OCI-LY7 (cell line): ENCODE measurements around the gene CHI3L2. TPM values are rescaled to one million over a fixed set of nuclear protein-coding genes. Genes with fewer than 3 reads are reported as not detected.

Experiments
- BruUV-seq: library from RNA; stranded (reverse); fragments of 400-500 nt; replicated peaks from 2 replicates; lab custom pipeline; 2021; lab: Mats Ljungman, UMichigan
- CTCF ChIA-PET: fragments of 300-600 bp; sonication (Branson Sonifier 250); formaldehyde crosslinking; loops from one replicate; lab custom pipeline; 2022; ENCODE audit warnings: antibody characterized with exemption; ENCODE audit not compliant: unreplicated experiment; lab: Charles Lee
- POLR2A ChIA-PET: fragments of 300-600 bp; sonication (Branson Sonifier 250); formaldehyde crosslinking; loops from one replicate; lab custom pipeline; 2022; ENCODE audit warnings: antibody characterized with exemption; lab: Charles Lee
- DNase-seq: peaks from one replicate; pipeline ENCODE4 v3.0.0-alpha.2; 2015; ENCODE audit warnings: low spot score
- H2AFZ ChIP-seq: fragments of 200-600 bp; sonication (generic), shearing (Covaris generic); 2 replicates; pipeline ENCODE4 v1.6.1; 2014; ENCODE audit warnings: mild to moderate bottlenecking, antibody characterized with exemption, low read length, moderate library complexity
- H3K27ac ChIP-seq: fragments of 200-600 bp; sonication (generic); 2 replicates; pipeline ENCODE4 v1.5.1; 2014; ENCODE audit warnings: mixed run types, low read depth, mild to moderate bottlenecking, moderate library complexity, low read length, inconsistent platforms; ENCODE audit not compliant: poor library complexity, severe bottlenecking
- H3K36me3 ChIP-seq: fragments of 200-600 bp; sonication (generic); 2 replicates; pipeline ENCODE4 v1.6.1; 2014; ENCODE audit warnings: mild to moderate bottlenecking, antibody characterized with exemption, low read length, moderate library complexity, mixed read lengths; ENCODE audit not compliant: insufficient read depth
- H3K4me1 ChIP-seq: fragments of 200-600 bp; sonication (generic); 2 replicates; pipeline ENCODE4 v1.5.1; 2014; ENCODE audit warnings: mild to moderate bottlenecking, low read length; ENCODE audit not compliant: insufficient read depth, poor library complexity, severe bottlenecking
- H3K4me2 ChIP-seq: fragments of 200-600 bp; sonication (generic); 2 replicates; pipeline ENCODE4 v1.6.1; 2014; ENCODE audit warnings: mild to moderate bottlenecking, low read length
- H3K4me3 ChIP-seq: fragments of 200-600 bp; sonication (generic); 2 replicates; pipeline ENCODE4 v1.5.1; 2014; ENCODE audit warnings: mild to moderate bottlenecking, low read depth, low read length; ENCODE audit not compliant: poor library complexity, severe bottlenecking
- H3K79me2 ChIP-seq: fragments of 200-600 bp; sonication (generic); 2 replicates; pipeline ENCODE4 v1.6.1; 2016; ENCODE audit warnings: low read depth, mild to moderate bottlenecking, low read length, moderate library complexity, mixed read lengths; ENCODE audit not compliant: insufficient read depth
- H3K9me2 ChIP-seq: fragments of 200-600 bp; sonication (generic); 2 replicates; pipeline ENCODE4 v1.6.1; 2016; ENCODE audit warnings: mild to moderate bottlenecking, low read length, mixed read lengths; ENCODE audit not compliant: insufficient read depth
- H3K9me3 ChIP-seq: fragments of 200-600 bp; sonication (generic); 2 replicates; pipeline ENCODE4 v1.6.1; 2014; ENCODE audit warnings: mild to moderate bottlenecking, mixed run types, low read length, mixed read lengths
- H4K20me1 ChIP-seq: fragments of 200-600 bp; sonication (generic); 2 replicates; pipeline ENCODE4 v1.6.1; 2014; ENCODE audit warnings: mild to moderate bottlenecking, antibody characterized with exemption, low read length, moderate library complexity, mixed read lengths; ENCODE audit not compliant: insufficient read depth
- CTCF ChIP-seq: fragments of 200-600 bp; sonication (generic); conservative IDR thresholded peaks from 2 replicates; pipeline ENCODE4 v1.5.1; 2014; ENCODE audit warnings: mild to moderate bottlenecking, antibody characterized with exemption, low read length, moderate library complexity, mixed read lengths
- EZH2phosphoT487 ChIP-seq: fragments of 200-600 bp; sonication (generic); IDR thresholded peaks from 2 replicates; pipeline ENCODE4 v1.6.1; 2018; ENCODE audit warnings: low read depth, borderline replicate concordance, mild to moderate bottlenecking, mixed run types, antibody characterized with exemption, low read length, moderate library complexity, mixed read lengths
- intact Hi-C: fragments of 100-400 bp; cut with micrococcal nuclease; formaldehyde crosslinking; loops from one replicate; pipeline ENCODE4 v1.10.0; 2022; ENCODE audit not compliant: unreplicated experiment
- total RNA-seq, 2 experiments: library from RNA; depleted of rRNA in 1 of 2; stranded (reverse); fragments of >200 nt in 1 of 2; shearing (Covaris generic) in 1 of 2; gene quantifications; 2 replicates each; pipeline ENCODE4 v1.2.3, GENCODE V29; 2014 to 2022

Gene CHI3L2
- total RNA-seq, 2 experiments from 2014 or later: 37.1 to 88.7 TPM

DNA sequence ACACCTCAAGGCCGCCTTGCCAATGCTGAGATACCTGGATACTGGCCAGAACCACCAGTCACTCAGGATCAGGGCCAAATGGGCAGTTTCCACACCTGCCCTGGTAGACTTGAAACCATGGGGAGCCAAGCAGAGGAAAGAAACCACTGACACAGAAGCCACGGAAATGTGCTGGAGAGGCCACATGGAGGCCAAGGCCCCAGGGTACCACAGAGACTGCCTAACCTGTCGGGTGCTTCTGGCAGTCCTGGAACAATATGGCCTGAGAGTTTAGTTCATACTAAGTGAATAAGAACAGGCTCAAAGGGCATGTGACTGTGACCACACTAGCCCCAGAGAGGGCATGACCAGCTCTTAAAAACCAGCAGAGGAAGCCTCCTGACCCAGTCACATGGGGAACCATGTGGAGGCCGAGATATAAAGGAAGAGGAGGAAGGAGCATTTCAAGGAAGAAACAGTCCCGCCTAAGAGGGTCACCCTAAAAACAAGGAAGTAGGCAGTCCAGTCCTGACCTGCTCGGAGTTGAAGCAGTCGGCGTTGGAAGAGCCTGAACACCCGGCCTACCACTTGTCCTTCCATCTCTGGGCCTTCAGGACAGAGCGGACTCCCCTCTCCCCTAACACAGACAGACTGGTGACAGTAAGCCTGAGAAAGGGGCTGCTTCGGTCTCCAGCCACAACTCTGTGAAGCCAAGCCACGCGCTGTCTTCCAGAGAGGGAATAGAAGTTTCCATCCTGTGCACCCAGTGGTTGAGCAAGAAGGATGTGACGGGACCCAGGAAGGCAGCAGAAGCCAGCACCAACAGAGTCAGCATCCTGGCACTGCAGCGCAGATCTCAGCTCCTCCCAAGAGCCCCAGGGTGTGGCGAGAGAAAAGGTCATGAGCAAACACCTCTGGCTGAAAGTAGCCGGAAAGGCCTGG lies 27.4 kb upstream of the CHI3L2 start, which contains the start of gene DENND2D:
DENND2D (minus strand) TSS at position 766 of the 921 bp plus-strand sequence; CDS start at position 579, 187 bp downstream.
- Histone ChIP-seq H3K9me3 (no peaks in the 10 kb centered on the region), H4K20me1 (no peaks in the 10 kb centered on the region), H3K4me3 (no peak within 1 kb of the TSS), H3K36me3 (peaks cover 15% of the 10 kb centered on the region; the same call in 1 of the 2 replicates), H3K4me1 (peaks cover 70% of the 10 kb centered on the region), H3K4me2 (peak within 1 kb of the TSS; percentile 98), H3K27ac (peak within 1 kb of the TSS; percentile 7), H2AFZ (peak within 1 kb of the TSS; percentile 1; the same call in 1 of the 2 replicates), H3K79me2 (peaks cover 7% of the 10 kb centered on the region; the same call in 1 of the 2 replicates), H3K9me2 (no peaks in the 10 kb centered on the region)
- TF ChIP-seq CTCF (no peak), EZH2phosphoT487 (no peak)
- POLR2A ChIA-PET: interaction anchor here (0.9 to 2.6 kb wide), 5 partner anchors 12 to 21 kb away, joined by 3 to 19 read pairs (median 8); no protein-coding TSS in a partner anchor
- BruUV-seq: no TSS peak
- intact Hi-C loops: loop anchor here (5.0 kb wide), 1 partner anchor 58 kb away; the partner anchor contains the start of genes CEPT1 and DRAM2
- CTCF ChIA-PET: interaction anchor here (1.4 kb wide), 1 partner anchor 14 kb away, joined by 5 read pairs; no protein-coding TSS in a partner anchor
- DNase-seq: no peak

- intact Hi-C loops: loop anchor here (5.0 kb wide), 1 partner anchor 58 kb away; the partner anchor contains the start of genes CEPT1 and DRAM2
- Histone ChIP-seq H2AFZ (peak overlapping the region; percentile 1; the same call in 1 of the 2 replicates), H3K27ac (no peak overlapping the region), H3K4me1 (peaks cover 76% of the 10 kb centered on the region), H3K9me2 (no peaks in the 10 kb centered on the region), H3K36me3 (peaks cover 10% of the 10 kb centered on the region; the same call in 1 of the 2 replicates), H3K9me3 (no peaks in the 10 kb centered on the region), H3K4me3 (no peak overlapping the region), H3K79me2 (peaks cover 7% of the 10 kb centered on the region; the same call in 1 of the 2 replicates), H4K20me1 (no peaks in the 10 kb centered on the region), H3K4me2 (peak overlapping the region; percentile 98)
- no peak for DNase-seq
- BruUV-seq: no TSS peak
- no peak for TF ChIP-seq EZH2phosphoT487
- no peak for TF ChIP-seq CTCF
- POLR2A ChIA-PET: interaction anchor here (2.6 kb wide), 1 partner anchor 19 kb away, joined by 19 read pairs; no protein-coding TSS in a partner anchor
- CTCF ChIA-PET: no interaction called here
Measured at GRCh38 chr1:111200802-111201161, 26.7 kb upstream of the CHI3L2 start.
